HEK293 (cell line): ENCODE measurements around the gene THSD4.

Source experiments
- CTCF ChIA-PET: fragments of 350-600 bp; formaldehyde crosslinking; extraction: SDS; loops from one replicate; lab custom pipeline; 2021; ENCODE audit warnings: antibody characterized with exemption; lab: Yijun Ruan, JAX
- POLR2A ChIA-PET: fragments of 300-600 bp; formaldehyde crosslinking; extraction: SDS; loops from one replicate; lab custom pipeline; 2020; ENCODE audit warnings: antibody characterized with exemption, inconsistent platforms; lab: Yijun Ruan, JAX
- H3K27ac ChIP-seq: fragments of 200-500 bp; sonication (Bioruptor generic); 2 replicates; pipeline ENCODE4 v1.5.1; 2014; ENCODE audit warnings: low read depth, low read length, control low read depth, inconsistent platforms; ENCODE audit errors: extremely low read depth
- H3K36me3 ChIP-seq, 2 experiments: fragments of 200-500 bp in 1 of 2; sonication (Bioruptor generic) in 1 of 2; 1 replicate in 1 of 2; 2 replicates in 1 of 2; pipeline ENCODE4 v1.5.1; 2014 to 2017; ENCODE audit warnings: inconsistent platforms in 2 of 2, low read length in 2 of 2; ENCODE audit not compliant: control insufficient read depth in 2 of 2, insufficient read depth in 1 of 2
- H3K4me1 ChIP-seq: fragments of 200-500 bp; sonication (Bioruptor generic); 2 replicates; pipeline ENCODE4 v1.5.1; 2014; ENCODE audit warnings: mild to moderate bottlenecking, low read length, inconsistent platforms; ENCODE audit not compliant: control insufficient read depth, insufficient read depth
- H3K4me3 ChIP-seq: 2 replicates; pipeline ENCODE4 v1.5.1; 2011; ENCODE audit warnings: low read depth, mild to moderate bottlenecking, control low read depth, low read length, moderate library complexity
- H3K9me3 ChIP-seq: fragments of 200-500 bp; sonication (Bioruptor generic); 2 replicates; pipeline ENCODE4 v1.5.1; 2014; ENCODE audit warnings: low read depth, low read length, inconsistent platforms; ENCODE audit not compliant: control insufficient read depth, insufficient read depth
- BCL11A ChIP-seq: fragments of 450-650 bp; formaldehyde crosslinking; IDR thresholded peaks from 2 replicates; pipeline ENCODE4 v1.5.1; 2016; ENCODE audit warnings: low read depth, missing biosample characterization, missing genetic modification characterization
- GFI1B ChIP-seq: fragments of 450-650 bp; formaldehyde crosslinking; IDR thresholded peaks from 2 replicates; pipeline ENCODE4 v1.5.1; 2016; ENCODE audit warnings: missing biosample characterization, missing genetic modification characterization
- HOXD13 ChIP-seq: sonication (generic); formaldehyde crosslinking; IDR thresholded peaks from 2 replicates; pipeline ENCODE4 v1.8.0; 2022; ENCODE audit warnings: missing genetic modification reagents, borderline replicate concordance
- KLF1 ChIP-seq: fragments of 450-650 bp; formaldehyde crosslinking; IDR thresholded peaks from 2 replicates; pipeline ENCODE4 v1.5.1; 2016; ENCODE audit warnings: missing biosample characterization, missing genetic modification characterization
- MEIS1 ChIP-seq: sonication (generic); formaldehyde crosslinking; IDR thresholded peaks from 2 replicates; pipeline ENCODE4 v1.8.1; 2022; ENCODE audit warnings: missing genetic modification reagents, mild to moderate bottlenecking, borderline replicate concordance
- TRIM28 ChIP-seq: IDR thresholded peaks from 2 replicates; pipeline ENCODE4 v1.6.1; 2011; ENCODE audit warnings: low read length, control low read depth, borderline replicate concordance
- ZBTB1 ChIP-seq: fragments of 450-650 bp; formaldehyde crosslinking; IDR thresholded peaks from 2 replicates; pipeline ENCODE4 v1.5.1; 2016; ENCODE audit warnings: missing biosample characterization, missing genetic modification characterization
- ZFP3 ChIP-seq: fragments of 450-650 bp; formaldehyde crosslinking; IDR thresholded peaks from 2 replicates; pipeline ENCODE4 v1.5.1; 2016; ENCODE audit warnings: low read depth, missing biosample characterization, missing genetic modification characterization
- ZFP69B ChIP-seq: fragments of 450-650 bp; formaldehyde crosslinking; IDR thresholded peaks from 2 replicates; pipeline ENCODE4 v1.5.1; 2016; ENCODE audit warnings: missing biosample characterization, missing genetic modification characterization
- ZIC2 ChIP-seq: fragments of 450-650 bp; formaldehyde crosslinking; IDR thresholded peaks from 2 replicates; pipeline ENCODE4 v1.5.1; 2016; ENCODE audit warnings: missing biosample characterization, missing genetic modification characterization
- ZNF10 ChIP-seq: fragments of 450-650 bp; formaldehyde crosslinking; IDR thresholded peaks from 2 replicates; pipeline ENCODE4 v1.5.1; 2017; ENCODE audit warnings: missing biosample characterization, missing genetic modification characterization
- ZNF112 ChIP-seq: fragments of 450-650 bp; formaldehyde crosslinking; IDR thresholded peaks from 2 replicates; pipeline ENCODE4 v1.5.0; 2017; ENCODE audit warnings: missing biosample characterization, missing genetic modification characterization
- ZNF223 ChIP-seq: fragments of 450-650 bp; formaldehyde crosslinking; IDR thresholded peaks from 2 replicates; pipeline ENCODE4 v1.5.1; 2016; ENCODE audit warnings: missing biosample characterization, missing genetic modification characterization
- ZNF48 ChIP-seq: fragments of 450-650 bp; formaldehyde crosslinking; IDR thresholded peaks from 2 replicates; pipeline ENCODE4 v1.5.1; 2016; ENCODE audit warnings: missing biosample characterization, missing genetic modification characterization
- ZNF621 ChIP-seq: fragments of 450-650 bp; formaldehyde crosslinking; IDR thresholded peaks from 2 replicates; pipeline ENCODE4 v1.5.1; 2017; ENCODE audit warnings: missing biosample characterization, missing genetic modification characterization
- ZNF626 ChIP-seq: fragments of 450-650 bp; sonication (Bioruptor Pico); formaldehyde crosslinking; IDR thresholded peaks from 2 replicates; pipeline ENCODE4 v1.5.1; 2018; ENCODE audit warnings: missing biosample characterization, missing genetic modification characterization, inconsistent platforms
- ZNF830 ChIP-seq: fragments of 450-650 bp; IDR thresholded peaks from 2 replicates; pipeline ENCODE4 v1.5.0; 2018; ENCODE audit warnings: missing biosample characterization, missing genetic modification characterization, low read depth, mild to moderate bottlenecking, moderate library complexity
- ZSCAN30 ChIP-seq: fragments of 450-650 bp; IDR thresholded peaks from 2 replicates; pipeline ENCODE4 v1.5.1; 2018; ENCODE audit warnings: missing biosample characterization, mild to moderate bottlenecking, missing genetic modification characterization, moderate library complexity
- TF ChIP-seq, protein P1 (sequence below): fragments of 450-650 bp; formaldehyde crosslinking; IDR thresholded peaks from 2 replicates; pipeline ENCODE4 v1.5.1; 2016; ENCODE audit warnings: missing biosample characterization, missing genetic modification characterization
- TF ChIP-seq, protein P2 (sequence below): fragments of 450-650 bp; formaldehyde crosslinking; IDR thresholded peaks from 2 replicates; pipeline ENCODE4 v1.5.1; 2016; ENCODE audit warnings: missing biosample characterization, missing genetic modification characterization, borderline replicate concordance
- TF ChIP-seq, protein P3 (sequence below): sonication (generic); formaldehyde crosslinking; IDR thresholded peaks from 2 replicates; pipeline ENCODE4 v1.8.1; 2022; ENCODE audit warnings: mild to moderate bottlenecking, moderate library complexity, missing genetic modification reagents
- TF ChIP-seq, protein P4 (sequence below): IDR thresholded peaks from 2 replicates; pipeline ENCODE4 v1.6.1; 2011; ENCODE audit warnings: mild to moderate bottlenecking, low read depth, low read length, borderline replicate concordance
- TF ChIP-seq, protein P5 (sequence below): fragments of 450-650 bp; formaldehyde crosslinking; IDR thresholded peaks from 2 replicates; pipeline ENCODE4 v1.5.1; 2017; ENCODE audit warnings: missing biosample characterization, mild to moderate bottlenecking, missing genetic modification characterization, moderate library complexity

Gene THSD4

DNA sequence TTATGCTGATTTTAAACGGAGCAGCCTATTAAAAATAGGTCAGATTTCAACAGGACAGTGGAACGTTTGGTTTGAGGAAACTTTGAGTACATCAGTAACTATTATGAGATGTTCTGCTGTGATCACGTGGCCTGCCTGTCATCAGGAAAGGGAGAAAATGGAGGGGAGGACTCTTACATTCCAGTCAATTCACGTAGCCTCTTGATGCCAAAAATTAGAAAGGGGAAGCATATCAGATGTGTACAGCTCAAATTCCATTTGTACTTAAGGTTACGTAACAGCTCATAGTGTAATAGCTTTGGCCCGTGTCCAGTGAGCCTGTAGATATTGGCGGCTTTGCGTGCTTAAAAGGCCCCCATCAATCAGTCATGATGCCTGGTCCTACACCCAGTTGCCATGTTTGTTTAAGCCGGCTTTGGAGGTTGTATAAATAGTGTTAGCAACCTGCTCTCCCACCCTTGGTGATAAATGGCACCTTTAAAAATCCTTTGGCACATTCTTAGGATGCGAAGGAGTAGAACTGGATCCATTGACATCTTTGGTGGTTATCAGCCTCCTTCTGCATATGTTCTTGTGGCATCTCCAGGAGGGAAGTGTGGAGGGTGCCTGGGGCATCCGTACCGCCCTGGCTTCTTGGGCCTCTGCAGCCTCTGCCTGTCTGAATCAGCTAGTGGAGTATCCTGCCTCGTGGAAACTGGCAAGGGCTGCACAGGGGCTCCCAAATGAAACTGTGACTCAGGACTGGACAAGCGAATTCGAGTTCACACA is 163.9 kb downstream of the THSD4 start (continued):
- TF ChIP-seq ZBTB1 (tag by site-specific recombination) (peak; percentile 92; the same call in 1 of the 2 replicates), ZSCAN30 (tag by site-specific recombination) (peak; percentile 87), ZIC2 (tag by site-specific recombination) (peak; percentile 43; the same call in 1 of the 2 replicates), ZFP3 (tag by site-specific recombination) (peak; percentile 8; the same call in 1 of the 2 replicates), GFI1B (0 out of 2 replicates have a peak, but pooled peaks have one; percentile 10)
- TF ChIP-seq, all 188 proteins: peak for 91

- peak overlapping the region; percentile 72 for H3K27ac ChIP-seq
- H3K9me3 ChIP-seq, result no peaks in the 10 kb centered on the region
- H3K4me1 ChIP-seq, result peaks cover 40% of the 10 kb centered on the region
- H3K36me3 ChIP-seq, result no peaks in the 10 kb centered on the region
- CTCF ChIA-PET, result interaction anchor here (0.6 kb wide), 3 partner anchors 16 to 203 kb away, joined by 4 read pairs; no protein-coding TSS in a partner anchor
- no peak for TF ChIP-seq BCL11A (tag by site-specific recombination)
- TF ChIP-seq, protein P1, sequence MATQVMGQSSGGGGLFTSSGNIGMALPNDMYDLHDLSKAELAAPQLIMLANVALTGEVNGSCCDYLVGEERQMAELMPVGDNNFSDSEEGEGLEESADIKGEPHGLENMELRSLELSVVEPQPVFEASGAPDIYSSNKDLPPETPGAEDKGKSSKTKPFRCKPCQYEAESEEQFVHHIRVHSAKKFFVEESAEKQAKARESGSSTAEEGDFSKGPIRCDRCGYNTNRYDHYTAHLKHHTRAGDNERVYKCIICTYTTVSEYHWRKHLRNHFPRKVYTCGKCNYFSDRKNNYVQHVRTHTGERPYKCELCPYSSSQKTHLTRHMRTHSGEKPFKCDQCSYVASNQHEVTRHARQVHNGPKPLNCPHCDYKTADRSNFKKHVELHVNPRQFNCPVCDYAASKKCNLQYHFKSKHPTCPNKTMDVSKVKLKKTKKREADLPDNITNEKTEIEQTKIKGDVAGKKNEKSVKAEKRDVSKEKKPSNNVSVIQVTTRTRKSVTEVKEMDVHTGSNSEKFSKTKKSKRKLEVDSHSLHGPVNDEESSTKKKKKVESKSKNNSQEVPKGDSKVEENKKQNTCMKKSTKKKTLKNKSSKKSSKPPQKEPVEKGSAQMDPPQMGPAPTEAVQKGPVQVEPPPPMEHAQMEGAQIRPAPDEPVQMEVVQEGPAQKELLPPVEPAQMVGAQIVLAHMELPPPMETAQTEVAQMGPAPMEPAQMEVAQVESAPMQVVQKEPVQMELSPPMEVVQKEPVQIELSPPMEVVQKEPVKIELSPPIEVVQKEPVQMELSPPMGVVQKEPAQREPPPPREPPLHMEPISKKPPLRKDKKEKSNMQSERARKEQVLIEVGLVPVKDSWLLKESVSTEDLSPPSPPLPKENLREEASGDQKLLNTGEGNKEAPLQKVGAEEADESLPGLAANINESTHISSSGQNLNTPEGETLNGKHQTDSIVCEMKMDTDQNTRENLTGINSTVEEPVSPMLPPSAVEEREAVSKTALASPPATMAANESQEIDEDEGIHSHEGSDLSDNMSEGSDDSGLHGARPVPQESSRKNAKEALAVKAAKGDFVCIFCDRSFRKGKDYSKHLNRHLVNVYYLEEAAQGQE, result no peak
- TF ChIP-seq, protein P2, sequence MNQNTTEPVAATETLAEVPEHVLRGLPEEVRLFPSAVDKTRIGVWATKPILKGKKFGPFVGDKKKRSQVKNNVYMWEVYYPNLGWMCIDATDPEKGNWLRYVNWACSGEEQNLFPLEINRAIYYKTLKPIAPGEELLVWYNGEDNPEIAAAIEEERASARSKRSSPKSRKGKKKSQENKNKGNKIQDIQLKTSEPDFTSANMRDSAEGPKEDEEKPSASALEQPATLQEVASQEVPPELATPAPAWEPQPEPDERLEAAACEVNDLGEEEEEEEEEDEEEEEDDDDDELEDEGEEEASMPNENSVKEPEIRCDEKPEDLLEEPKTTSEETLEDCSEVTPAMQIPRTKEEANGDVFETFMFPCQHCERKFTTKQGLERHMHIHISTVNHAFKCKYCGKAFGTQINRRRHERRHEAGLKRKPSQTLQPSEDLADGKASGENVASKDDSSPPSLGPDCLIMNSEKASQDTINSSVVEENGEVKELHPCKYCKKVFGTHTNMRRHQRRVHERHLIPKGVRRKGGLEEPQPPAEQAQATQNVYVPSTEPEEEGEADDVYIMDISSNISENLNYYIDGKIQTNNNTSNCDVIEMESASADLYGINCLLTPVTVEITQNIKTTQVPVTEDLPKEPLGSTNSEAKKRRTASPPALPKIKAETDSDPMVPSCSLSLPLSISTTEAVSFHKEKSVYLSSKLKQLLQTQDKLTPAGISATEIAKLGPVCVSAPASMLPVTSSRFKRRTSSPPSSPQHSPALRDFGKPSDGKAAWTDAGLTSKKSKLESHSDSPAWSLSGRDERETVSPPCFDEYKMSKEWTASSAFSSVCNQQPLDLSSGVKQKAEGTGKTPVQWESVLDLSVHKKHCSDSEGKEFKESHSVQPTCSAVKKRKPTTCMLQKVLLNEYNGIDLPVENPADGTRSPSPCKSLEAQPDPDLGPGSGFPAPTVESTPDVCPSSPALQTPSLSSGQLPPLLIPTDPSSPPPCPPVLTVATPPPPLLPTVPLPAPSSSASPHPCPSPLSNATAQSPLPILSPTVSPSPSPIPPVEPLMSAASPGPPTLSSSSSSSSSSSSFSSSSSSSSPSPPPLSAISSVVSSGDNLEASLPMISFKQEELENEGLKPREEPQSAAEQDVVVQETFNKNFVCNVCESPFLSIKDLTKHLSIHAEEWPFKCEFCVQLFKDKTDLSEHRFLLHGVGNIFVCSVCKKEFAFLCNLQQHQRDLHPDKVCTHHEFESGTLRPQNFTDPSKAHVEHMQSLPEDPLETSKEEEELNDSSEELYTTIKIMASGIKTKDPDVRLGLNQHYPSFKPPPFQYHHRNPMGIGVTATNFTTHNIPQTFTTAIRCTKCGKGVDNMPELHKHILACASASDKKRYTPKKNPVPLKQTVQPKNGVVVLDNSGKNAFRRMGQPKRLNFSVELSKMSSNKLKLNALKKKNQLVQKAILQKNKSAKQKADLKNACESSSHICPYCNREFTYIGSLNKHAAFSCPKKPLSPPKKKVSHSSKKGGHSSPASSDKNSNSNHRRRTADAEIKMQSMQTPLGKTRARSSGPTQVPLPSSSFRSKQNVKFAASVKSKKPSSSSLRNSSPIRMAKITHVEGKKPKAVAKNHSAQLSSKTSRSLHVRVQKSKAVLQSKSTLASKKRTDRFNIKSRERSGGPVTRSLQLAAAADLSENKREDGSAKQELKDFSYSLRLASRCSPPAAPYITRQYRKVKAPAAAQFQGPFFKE, result no peak
- TF ChIP-seq, protein P3, sequence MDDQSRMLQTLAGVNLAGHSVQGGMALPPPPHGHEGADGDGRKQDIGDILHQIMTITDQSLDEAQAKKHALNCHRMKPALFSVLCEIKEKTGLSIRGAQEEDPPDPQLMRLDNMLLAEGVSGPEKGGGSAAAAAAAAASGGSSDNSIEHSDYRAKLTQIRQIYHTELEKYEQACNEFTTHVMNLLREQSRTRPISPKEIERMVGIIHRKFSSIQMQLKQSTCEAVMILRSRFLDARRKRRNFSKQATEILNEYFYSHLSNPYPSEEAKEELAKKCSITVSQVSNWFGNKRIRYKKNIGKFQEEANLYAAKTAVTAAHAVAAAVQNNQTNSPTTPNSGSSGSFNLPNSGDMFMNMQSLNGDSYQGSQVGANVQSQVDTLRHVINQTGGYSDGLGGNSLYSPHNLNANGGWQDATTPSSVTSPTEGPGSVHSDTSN, result no peak
- no peak for TF ChIP-seq TRIM28
- no peak for TF ChIP-seq ZNF223 (tag by site-specific recombination)
- no peak for TF ChIP-seq ZNF10 (tag by site-specific recombination)
- no peak for TF ChIP-seq MEIS1 (CRISPR knock-in tag)
- TF ChIP-seq HOXD13, result no peak
- TF ChIP-seq, protein P4, sequence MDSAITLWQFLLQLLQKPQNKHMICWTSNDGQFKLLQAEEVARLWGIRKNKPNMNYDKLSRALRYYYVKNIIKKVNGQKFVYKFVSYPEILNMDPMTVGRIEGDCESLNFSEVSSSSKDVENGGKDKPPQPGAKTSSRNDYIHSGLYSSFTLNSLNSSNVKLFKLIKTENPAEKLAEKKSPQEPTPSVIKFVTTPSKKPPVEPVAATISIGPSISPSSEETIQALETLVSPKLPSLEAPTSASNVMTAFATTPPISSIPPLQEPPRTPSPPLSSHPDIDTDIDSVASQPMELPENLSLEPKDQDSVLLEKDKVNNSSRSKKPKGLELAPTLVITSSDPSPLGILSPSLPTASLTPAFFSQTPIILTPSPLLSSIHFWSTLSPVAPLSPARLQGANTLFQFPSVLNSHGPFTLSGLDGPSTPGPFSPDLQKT, result no peak
- TF ChIP-seq ZNF48 (tag by site-specific recombination), result no peak
- TF ChIP-seq, protein P5, sequence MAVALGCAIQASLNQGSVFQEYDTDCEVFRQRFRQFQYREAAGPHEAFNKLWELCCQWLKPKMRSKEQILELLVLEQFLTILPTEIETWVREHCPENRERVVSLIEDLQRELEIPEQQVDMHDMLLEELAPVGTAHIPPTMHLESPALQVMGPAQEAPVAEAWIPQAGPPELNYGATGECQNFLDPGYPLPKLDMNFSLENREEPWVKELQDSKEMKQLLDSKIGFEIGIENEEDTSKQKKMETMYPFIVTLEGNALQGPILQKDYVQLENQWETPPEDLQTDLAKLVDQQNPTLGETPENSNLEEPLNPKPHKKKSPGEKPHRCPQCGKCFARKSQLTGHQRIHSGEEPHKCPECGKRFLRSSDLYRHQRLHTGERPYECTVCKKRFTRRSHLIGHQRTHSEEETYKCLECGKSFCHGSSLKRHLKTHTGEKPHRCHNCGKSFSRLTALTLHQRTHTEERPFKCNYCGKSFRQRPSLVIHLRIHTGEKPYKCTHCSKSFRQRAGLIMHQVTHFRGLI, result no peak
- no peak for TF ChIP-seq ZNF626 (tag by site-specific recombination)
- TF ChIP-seq GFI1B, result no peak
- TF ChIP-seq ZNF621, result no peak
- TF ChIP-seq ZFP69B (tag by site-specific recombination), result no peak
- TF ChIP-seq KLF1, result no peak
- TF ChIP-seq ZNF830 (tag by site-specific recombination), result no peak
- no peak for TF ChIP-seq ZNF112 (tag by site-specific recombination)
- TF ChIP-seq, all 188 proteins: peak for 0
- no peak overlapping the region for H3K4me3 ChIP-seq
- POLR2A ChIA-PET, result interaction anchor here (1.2 to 1.4 kb wide), 2 partner anchors 15 to 23 kb away, joined by 3 to 4 read pairs; no protein-coding TSS in a partner anchor
Observed at GRCh38 chr15:71279757-71280141, 164.5 kb downstream of the THSD4 start.
